Mucosa of descending colon (tissue), 3 donors: Measurements from ENCODE around the gene COG2. TPM values are rescaled to one million over a fixed set of nuclear protein-coding genes. Genes with fewer than 3 reads are reported as not detected.
"Not testable (repeated sequence)": the region's sequence is repeated elsewhere in the genome, so short reads cannot be mapped to it uniquely, and the experiment has no call there.

Experiments used
- ATAC-seq: fragments of 200-7000 bp; cut with Tn5 transposase; one replicate; pipeline ENCODE4 v1.9.1; 2020; ENCODE audit warnings: mild to moderate bottlenecking, moderate library complexity
- DNase-seq, 3 donors: peaks; one replicate each; pipeline ENCODE4 v3.0.0-alpha.2; 2020
- H3K36me3 ChIP-seq: fragments of 200-600 bp; one replicate; pipeline ENCODE4 v1.8.0; 2021; ENCODE audit warnings: low read depth, mild to moderate bottlenecking
- H3K4me1 ChIP-seq: fragments of 200-600 bp; one replicate; pipeline ENCODE4 v1.8.0; 2021; ENCODE audit warnings: low read depth, mild to moderate bottlenecking
- H3K4me3 ChIP-seq: fragments of 200-600 bp; one replicate; pipeline ENCODE4 v1.8.0; 2021; ENCODE audit warnings: mild to moderate bottlenecking
- H3K9me3 ChIP-seq: fragments of 200-600 bp; one replicate; pipeline ENCODE4 v1.8.0; 2021; ENCODE audit warnings: mild to moderate bottlenecking
- CTCF ChIP-seq: fragments of 200-600 bp; IDR thresholded peaks from one replicate; pipeline ENCODE4 v1.8.0; 2022; ENCODE audit warnings: antibody characterized with exemption, mild to moderate bottlenecking
- intact Hi-C, 2 donors: fragments of 100-400 bp; cut with DNase I in 1 of 2; cut with micrococcal nuclease in 1 of 2; formaldehyde crosslinking; loops; one replicate each; pipeline versions ENCODE4 v1.11.0 to v1.11.1; 2022; cut with DNase I, micrococcal nuclease
- total RNA-seq, 3 donors: library from RNA; stranded (reverse); fragmentation: NEBNext Ultra II Directional in 2 of 3; extraction: Animal tissue kit (Norgen Biotek cat#: 25700) in 2 of 3; gene quantifications; one replicate each; pipeline versions ENCODE4 v1.2.1 to v1.2.4, GENCODE V29; 2021 to 2023
- donor health status: DM: no; HTN: no; CAD: no; lungs with moderate emphysema.
- donor health status: DM: no; HTN: no; CAD: no.
- donor health status: DM: no; HTN: yes; CAD: no.

COG2 gene
- total RNA-seq, 3 donors from 2014 or later: 38.0 to 46.2 (median 38.1) TPM

- no peaks in the 10 kb centered on the region for H3K36me3 ChIP-seq
- H3K4me3 ChIP-seq: no peak overlapping the region
- intact Hi-C loops: no loop called here
- no peaks in the 10 kb centered on the region for H3K4me1 ChIP-seq
- no peaks in the 10 kb centered on the region for H3K9me3 ChIP-seq
- DNase-seq (no peak), ATAC-seq (no peak)
- no peak for TF ChIP-seq CTCF
Observed at GRCh38 chr1:230596306-230596705, 46.0 kb upstream of the COG2 start.

DNA sequence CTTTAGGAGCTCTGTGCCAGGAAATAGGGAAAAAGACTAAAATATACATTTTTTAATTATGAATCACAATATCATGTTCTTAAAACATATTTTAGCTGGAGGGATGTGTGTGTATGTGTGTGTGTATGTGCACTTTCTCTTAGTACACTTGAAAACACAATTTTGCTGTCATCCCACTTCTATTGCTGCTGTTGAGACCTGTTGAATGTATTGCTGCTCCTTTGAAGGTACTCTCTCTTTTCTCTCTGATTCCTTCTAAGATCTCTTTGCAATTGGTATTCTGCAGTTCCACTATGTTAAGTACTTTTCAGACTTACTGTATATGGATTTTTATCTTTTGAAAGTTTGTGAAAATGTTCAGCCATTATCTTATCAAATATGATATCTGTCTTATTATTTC, 43.5 kb upstream of the COG2 start:
- intact Hi-C loops: no loop called here
- H3K36me3 ChIP-seq: no peaks in the 10 kb centered on the region
- DNase-seq (no peak), ATAC-seq (no peak)
- no peaks in the 10 kb centered on the region for H3K4me1 ChIP-seq
- TF ChIP-seq CTCF: no peak
- no peaks in the 10 kb centered on the region for H3K9me3 ChIP-seq
- no peak overlapping the region for H3K4me3 ChIP-seq

DNA sequence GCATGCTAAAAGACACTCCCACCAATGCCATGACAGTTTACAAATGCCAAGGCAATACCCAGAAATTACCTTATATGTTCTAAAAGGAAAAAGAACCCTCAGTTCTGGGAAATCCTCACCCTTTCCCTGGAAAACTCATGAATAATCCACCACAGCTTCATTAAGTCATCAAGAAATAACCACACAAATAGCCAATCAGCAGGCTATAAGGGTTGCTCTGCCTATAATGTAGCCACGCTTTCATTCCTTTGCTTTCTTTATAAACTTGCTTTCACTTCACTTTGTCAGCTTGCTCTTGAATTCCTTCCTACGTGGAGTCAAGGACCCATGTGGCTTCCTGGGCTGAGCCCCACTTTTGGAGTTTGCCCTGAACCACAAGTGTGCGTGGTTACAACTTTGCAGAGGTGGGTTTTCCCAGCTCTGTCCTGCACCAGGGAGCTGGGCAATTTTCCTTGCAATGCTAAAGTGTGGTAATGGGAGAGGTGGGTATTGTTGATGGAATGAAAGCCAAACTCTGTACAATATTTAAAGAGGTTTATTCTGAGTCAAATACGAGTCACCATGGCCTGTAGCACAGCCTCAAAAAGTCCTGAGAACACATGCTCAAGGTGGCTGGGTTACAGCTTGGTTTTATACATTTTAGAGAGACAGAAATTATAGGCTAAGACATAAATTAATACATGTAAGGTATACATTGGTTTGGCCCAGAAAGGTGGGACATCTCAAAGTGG, 42.2 kb upstream of the COG2 start:
- TF ChIP-seq CTCF: no peak
- no peak overlapping the region for H3K4me3 ChIP-seq
- no peaks in the 10 kb centered on the region for H3K9me3 ChIP-seq
- no peaks in the 10 kb centered on the region for H3K36me3 ChIP-seq
- intact Hi-C loops: no loop called here
- DNase-seq: no peak
- ATAC-seq: no peak
- peaks cover 3% of the 10 kb centered on the region for H3K4me1 ChIP-seq

GRCh38 chr1:230600657-230601400, 41.5 kb upstream of the COG2 start:
- H3K36me3 ChIP-seq, H3K9me3 ChIP-seq, intact Hi-C loops, H3K4me1 ChIP-seq, DNase-seq, H3K4me3 ChIP-seq: not testable (repeated sequence)
- ATAC-seq: peak; percentile 79

- Histone ChIP-seq H3K36me3 (no peaks in the 10 kb centered on the region), H3K9me3 (no peaks in the 10 kb centered on the region), H3K4me3 (no peak overlapping the region), H3K4me1 (peaks cover 3% of the 10 kb centered on the region)
- no peak for TF ChIP-seq CTCF
- intact Hi-C loops: no loop called here
- ATAC-seq (peak; percentile 19), DNase-seq (no peak)
Observed at GRCh38 chr1:230609208-230609607, 33.1 kb upstream of the COG2 start.

DNA sequence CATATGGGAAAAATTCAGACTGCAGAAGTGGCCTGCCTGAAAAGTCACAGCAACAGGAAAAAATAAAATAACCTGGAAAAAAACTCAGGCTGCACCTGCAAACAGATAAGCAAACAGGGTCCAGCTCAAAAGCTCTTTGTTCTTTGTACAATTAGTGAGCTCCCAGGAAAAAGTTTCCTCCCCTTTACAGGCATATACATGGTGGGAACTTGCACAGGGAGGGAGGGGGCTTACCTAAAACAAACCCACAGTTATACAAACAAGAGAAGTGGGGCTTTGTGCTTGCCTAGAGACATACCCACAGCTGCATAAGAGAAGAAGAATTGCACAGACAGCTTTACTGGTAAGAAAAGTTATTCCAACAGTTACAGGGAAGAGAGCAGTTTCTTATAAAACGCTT, 31.7 kb upstream of the COG2 start:
- no peak for TF ChIP-seq CTCF
- Histone ChIP-seq H3K9me3 (no peaks in the 10 kb centered on the region), H3K4me3 (no peak overlapping the region), H3K4me1 (no peaks in the 10 kb centered on the region), H3K36me3 (no peaks in the 10 kb centered on the region)
- intact Hi-C loops: no loop called here
- DNase-seq (no peak), ATAC-seq (peak; percentile 26)
